Dermis microvascular lymphatic vessel endothelial cell (primary cell): ENCODE results near the gene KCNJ13. TPM values are rescaled to one million over a fixed set of nuclear protein-coding genes. Genes with fewer than 3 reads are reported as not detected.

Experiments used
- DNase-seq, 2 donors: peaks; one replicate each; pipeline versions ENCODE4 v3.0.0 to v3.0.0-alpha.2; 2010; ENCODE audit warnings: low read depth in 2 of 2
- total RNA-seq: library from RNA; depleted of rRNA; stranded (reverse); fragments of >200 nt; gene quantifications from 2 replicates; pipeline ENCODE4 v1.2.1, GENCODE V29; 2014

Gene KCNJ13
- total RNA-seq = not detected in 2 replicates

GRCh38 chr2:232776435-232776834, at the start of gene KCNJ13:
TSS of gene KCNJ13 (minus strand) at chr2:232776565. CDS start at chr2:232771362, 5,203 bp downstream.
- no peak for DNase-seq

- DNase-seq = no peak
These were observed 41.4 kb upstream of the KCNJ13 start for GRCh38 chr2:232817756-232818155.

- DNase-seq = no peak
These were observed 40.3 kb upstream of the KCNJ13 start for GRCh38 chr2:232816657-232817056.

GRCh38 chr2:232815569-232815968, 39.2 kb upstream of the KCNJ13 start:
- DNase-seq = no peak

GRCh38 chr2:232810444-232810843, 34.1 kb upstream of the KCNJ13 start:
- no peak for DNase-seq

- DNase-seq = no peak
These were observed 33.2 kb upstream of the KCNJ13 start for GRCh38 chr2:232809349-232810124.

DNA sequence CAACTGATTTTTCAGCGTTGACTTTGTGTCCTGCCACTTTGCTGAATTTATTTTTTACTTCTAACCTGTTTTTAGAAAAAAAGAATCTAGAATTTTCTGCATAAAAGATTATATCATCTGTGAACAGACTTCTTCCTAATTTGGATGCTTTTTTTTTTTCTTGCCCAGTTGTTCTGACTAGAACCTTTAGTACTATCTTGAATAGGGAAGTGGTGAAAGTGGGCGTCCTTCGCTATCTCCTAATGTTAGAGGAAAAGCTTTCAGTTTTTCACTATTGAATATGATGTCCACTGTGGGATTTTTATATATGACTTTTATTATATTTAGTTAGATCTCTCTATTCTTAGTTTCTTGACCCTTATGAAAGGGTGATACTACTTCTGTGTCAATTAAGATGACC, 25.7 kb upstream of the KCNJ13 start:
- no peak for DNase-seq

DNA sequence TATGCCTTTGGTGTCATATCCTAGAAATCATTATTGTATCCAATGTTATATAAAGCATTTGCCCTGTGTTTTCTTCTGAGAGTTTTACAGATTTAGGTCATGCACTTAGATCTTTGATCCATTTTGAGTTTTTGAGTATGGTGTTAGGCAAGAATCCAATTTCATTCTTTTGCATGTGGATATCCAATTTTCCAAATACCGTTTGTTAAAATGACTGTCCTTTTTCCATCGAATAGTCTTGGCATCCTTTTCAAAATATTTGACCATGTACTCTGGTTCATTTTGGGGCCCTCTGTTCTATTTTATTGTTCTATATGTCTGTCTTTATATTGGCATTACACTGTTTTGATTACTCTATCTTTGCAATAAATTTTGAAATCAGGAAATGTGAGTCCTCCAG, 23.8 kb upstream of the KCNJ13 start:
- peak; percentile 3 to 6 for DNase-seq

GRCh38 chr2:232798187-232798586, 21.8 kb upstream of the KCNJ13 start:
- DNase-seq = no peak

DNA sequence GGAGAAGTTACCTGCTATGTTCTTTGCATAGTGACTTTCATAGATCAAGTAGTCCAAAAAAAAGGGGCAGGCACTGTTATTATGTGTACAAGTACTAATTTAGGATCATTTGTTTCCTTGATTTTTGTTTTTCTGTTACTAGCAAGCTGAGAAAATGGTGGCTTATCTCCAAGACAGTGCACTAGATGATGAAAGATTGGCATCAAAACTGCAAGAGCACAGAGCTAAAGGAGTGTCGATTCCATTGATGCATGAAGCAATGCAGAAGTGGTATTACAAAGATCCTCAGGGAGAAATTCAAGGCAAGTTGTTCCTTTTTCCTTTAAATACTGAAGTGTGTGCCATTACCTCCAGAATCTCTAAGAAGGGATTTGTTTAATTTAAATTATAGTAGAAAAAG, 19.6 kb upstream of the KCNJ13 start:
- DNase-seq = no peak

DNA sequence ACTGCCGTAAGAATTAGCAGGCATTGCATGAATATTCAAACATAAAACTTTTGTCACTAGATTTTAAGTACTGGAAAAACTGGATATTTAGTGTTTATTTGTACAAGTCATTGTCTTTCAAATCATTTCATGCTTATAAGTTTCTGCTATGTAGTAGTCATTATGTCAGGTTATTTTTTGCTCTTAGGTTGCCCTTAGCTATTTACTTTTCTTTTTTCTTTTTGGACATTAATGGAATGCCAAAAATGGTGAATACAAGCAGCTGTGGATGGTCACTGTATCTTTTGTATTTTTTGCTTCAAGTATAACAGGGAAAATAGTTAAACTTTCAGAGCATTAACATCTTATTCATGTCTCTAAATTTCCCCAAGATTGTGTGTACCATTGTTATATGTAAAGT, 18.6 kb upstream of the KCNJ13 start:
- DNase-seq = no peak

- DNase-seq = no peak
These were observed 16.9 kb upstream of the KCNJ13 start for GRCh38 chr2:232793271-232793670.

- no peak for DNase-seq
These were observed 15.2 kb upstream of the KCNJ13 start for GRCh38 chr2:232791518-232791917.

- no peak for DNase-seq
These were observed 12.7 kb upstream of the KCNJ13 start for GRCh38 chr2:232789082-232789481.

GRCh38 chr2:232787806-232788205, 11.4 kb upstream of the KCNJ13 start:
- DNase-seq = no peak

- no peak for DNase-seq
These were observed 6.9 kb upstream of the KCNJ13 start for GRCh38 chr2:232783278-232783677.

- peak in 1 of 2 donors; percentile 23 for DNase-seq
These were observed 5.4 kb upstream of the KCNJ13 start for GRCh38 chr2:232781765-232782164.

DNA sequence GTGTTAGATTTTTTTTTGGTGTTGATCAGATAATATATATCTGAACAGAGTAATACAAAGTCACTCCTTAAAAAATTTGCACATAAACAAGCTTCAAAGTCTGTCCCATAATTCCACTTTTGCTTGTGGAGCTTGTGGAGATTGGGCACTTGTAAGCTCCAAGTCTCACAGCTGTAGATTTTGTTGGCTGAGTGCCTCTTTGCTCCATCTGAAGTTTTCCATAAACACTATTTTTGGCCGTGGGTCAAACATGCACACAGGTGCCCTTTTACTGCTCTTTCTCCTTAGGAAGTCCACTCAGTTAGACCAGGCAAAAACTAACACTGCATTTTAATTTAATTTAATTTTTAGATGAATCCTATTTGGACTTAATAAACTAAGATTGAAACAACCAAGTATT, 3.6 kb upstream of the KCNJ13 start:
- DNase-seq = peak; percentile 29 to 62

- no peak for DNase-seq
These were observed 3.1 kb upstream of the KCNJ13 start for GRCh38 chr2:232779465-232779864.

DNA sequence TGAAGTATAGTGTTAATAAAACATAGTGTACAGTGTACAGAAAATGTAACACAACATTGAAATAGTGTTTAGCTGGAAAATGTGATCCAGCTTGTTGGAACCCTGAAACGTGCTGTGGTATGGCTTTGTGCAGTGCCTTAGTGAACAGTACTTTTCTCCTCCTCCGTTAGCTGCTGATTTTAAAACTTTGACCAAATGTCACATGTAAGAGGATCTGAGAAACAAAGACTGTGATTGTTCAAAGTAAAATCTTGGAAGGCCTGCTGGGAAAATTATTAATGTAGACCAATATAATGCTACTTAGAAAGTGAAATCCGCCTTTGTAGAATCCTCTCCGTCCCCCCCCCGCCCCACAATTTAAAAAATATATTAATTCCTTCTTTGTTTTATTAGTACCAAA, 911 bp upstream of the KCNJ13 start:
- DNase-seq = no peak

GRCh38 chr2:232773815-232774214, 2.5 kb downstream of the KCNJ13 start:
- no peak for DNase-seq

DNA sequence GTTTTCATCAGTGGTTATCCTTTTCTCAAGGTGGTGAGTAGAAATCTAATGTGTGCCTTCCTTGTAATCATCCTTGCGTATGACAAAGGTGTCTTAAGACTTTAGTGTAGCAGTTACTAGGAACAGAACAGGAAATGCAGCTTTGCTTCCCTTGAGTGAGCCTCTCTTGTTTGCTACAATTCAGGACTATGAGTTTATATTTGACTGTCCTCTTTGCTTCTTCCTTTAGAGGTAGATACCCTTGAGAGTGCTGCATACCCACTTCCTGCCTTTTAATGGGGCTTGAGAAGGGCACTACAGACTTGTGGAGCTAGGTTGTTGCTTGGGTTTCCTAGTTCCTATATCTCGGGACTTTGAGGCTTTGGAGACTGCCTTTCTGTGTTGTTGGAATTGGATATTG, 3.8 kb downstream of the KCNJ13 start:
- DNase-seq = no peak

GRCh38 chr2:232771870-232772269, 4.5 kb downstream of the KCNJ13 start:
- DNase-seq = no peak

DNA sequence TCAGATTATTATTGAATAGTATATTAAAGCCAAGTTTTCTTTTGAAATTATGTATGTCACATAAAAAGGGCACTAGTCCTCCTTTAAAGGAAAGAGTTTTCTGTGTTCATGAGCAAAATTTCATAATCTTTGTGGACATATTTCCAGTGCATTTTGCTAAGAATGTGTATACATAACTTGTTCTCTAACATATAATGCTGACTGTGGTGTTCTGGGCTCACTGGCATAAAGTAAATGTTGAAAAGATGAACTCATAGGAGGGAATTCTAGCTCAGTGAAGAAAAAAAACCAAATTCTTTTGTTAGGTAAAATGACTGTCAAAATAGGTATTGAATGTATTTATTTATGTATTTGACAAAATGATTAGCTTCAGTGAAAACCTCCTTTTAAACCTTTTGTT, 6.2 kb downstream of the KCNJ13 start:
- no peak for DNase-seq
